PC-3 (cell line): ENCODE data around the gene LTN1. TPM values are rescaled to one million over a fixed set of nuclear protein-coding genes. Genes with fewer than 3 reads are reported as not detected.

ENCODE experiments used
- ATAC-seq: fragments of 200-7000 bp; cut with Tn5 transposase; 2 replicates; pipeline ENCODE4 v1.9.1; 2020; ENCODE audit warnings: mild to moderate bottlenecking, moderate library complexity
- BruUV-seq: library from RNA; stranded (reverse); fragments of 400-500 nt; replicated peaks from 2 replicates; lab custom pipeline; 2021; lab: Mats Ljungman, UMichigan
- CTCF ChIA-PET: fragments of 300-600 bp; sonication (Branson Sonifier 250); formaldehyde crosslinking; loops from one replicate; lab custom pipeline; 2022; ENCODE audit warnings: antibody characterized with exemption; lab: Charles Lee
- POLR2A ChIA-PET: fragments of 300-600 bp; sonication (Branson Sonifier 250); formaldehyde crosslinking; loops from one replicate; lab custom pipeline; 2022; ENCODE audit warnings: antibody characterized with exemption; ENCODE audit not compliant: unreplicated experiment; lab: Charles Lee
- DNase-seq: peaks from one replicate; pipeline ENCODE4 v3.0.0-alpha.2; 2015
- H2AFZ ChIP-seq: fragments of 300-600 bp; sonication (generic); 2 replicates; pipeline ENCODE4 v1.6.0; 2016; ENCODE audit warnings: antibody characterized with exemption, low read length
- H3F3A ChIP-seq: fragments of 300-600 bp; sonication (generic); one replicate; pipeline ENCODE4 v1.6.0; 2017; ENCODE audit warnings: antibody characterized with exemption, low read length, control low read depth, mild to moderate bottlenecking; ENCODE audit not compliant: unreplicated experiment
- H3K27ac ChIP-seq: fragments of 300-600 bp; sonication (generic); 2 replicates; pipeline ENCODE4 v1.5.1; 2016; ENCODE audit warnings: mild to moderate bottlenecking, low read length
- H3K27me3 ChIP-seq: fragments of 300-600 bp; sonication (generic); 2 replicates; pipeline ENCODE4 v1.6.1; 2016; ENCODE audit warnings: low read length, mixed read lengths
- H3K36me3 ChIP-seq: fragments of 300-600 bp; sonication (generic); 2 replicates; pipeline ENCODE4 v1.6.1; 2016; ENCODE audit warnings: low read depth, mixed run types, low read length, mixed read lengths
- H3K4me1 ChIP-seq: fragments of 300-600 bp; sonication (generic); 2 replicates; pipeline ENCODE4 v1.5.1; 2016; ENCODE audit warnings: low read length; ENCODE audit not compliant: insufficient read depth
- H3K4me2 ChIP-seq: fragments of 300-600 bp; sonication (generic); 2 replicates; pipeline ENCODE4 v1.6.0; 2016; ENCODE audit warnings: low read length
- H3K4me3 ChIP-seq: fragments of 300-600 bp; sonication (generic); 2 replicates; pipeline ENCODE4 v1.5.1; 2016; ENCODE audit warnings: mild to moderate bottlenecking, low read length, mixed read lengths
- H3K79me2 ChIP-seq: fragments of 300-600 bp; sonication (generic); 2 replicates; pipeline ENCODE4 v1.6.1; 2017; ENCODE audit warnings: low read length, mixed read lengths
- H3K9ac ChIP-seq: fragments of 300-600 bp; sonication (generic); 2 replicates; pipeline ENCODE4 v1.6.0; 2016; ENCODE audit warnings: mild to moderate bottlenecking, low read length
- H3K9me2 ChIP-seq: fragments of 300-600 bp; sonication (generic); replicated peaks from 2 replicates; pipeline ENCODE4 v1.6.1; 2016; ENCODE audit warnings: mixed run types, low read length, mixed read lengths
- H3K9me3 ChIP-seq: fragments of 300-600 bp; sonication (generic); 2 replicates; pipeline ENCODE4 v1.6.1; 2016; ENCODE audit warnings: low read length, mixed read lengths
- H4K20me1 ChIP-seq: fragments of 300-600 bp; sonication (generic); 2 replicates; pipeline ENCODE4 v1.6.1; 2016; ENCODE audit warnings: low read length, mixed read lengths
- EZH2 ChIP-seq: fragments of 300-600 bp; sonication (generic); IDR thresholded peaks from one replicate; pipeline ENCODE4 v1.6.1; 2017; ENCODE audit warnings: antibody characterized with exemption, mild to moderate bottlenecking, low read length; ENCODE audit not compliant: unreplicated experiment
- EZH2phosphoT487 ChIP-seq: fragments of 300-600 bp; sonication (generic); IDR thresholded peaks from 2 replicates; pipeline ENCODE4 v1.6.1; 2018; ENCODE audit warnings: mild to moderate bottlenecking, antibody characterized with exemption, low read length, borderline replicate concordance
- intact Hi-C: fragments of 100-400 bp; cut with micrococcal nuclease; formaldehyde crosslinking; loops from 2 replicates; pipeline ENCODE4 v1.9.0; 2023
- total RNA-seq: library from RNA; depleted of rRNA; stranded (reverse); fragments of >200 nt; gene quantifications from 2 replicates; pipeline ENCODE4 v1.2.3, GENCODE V29; 2014
- TF ChIP-seq, protein P1 (sequence below): fragments of 300-600 bp; sonication (generic); conservative IDR thresholded peaks from 2 replicates; pipeline ENCODE4 v1.5.1; 2017; ENCODE audit warnings: antibody characterized with exemption, low read depth, mild to moderate bottlenecking, low read length

LTN1 gene
- total RNA-seq, 1 experiment from 2014 or later = 21.0 TPM

DNA sequence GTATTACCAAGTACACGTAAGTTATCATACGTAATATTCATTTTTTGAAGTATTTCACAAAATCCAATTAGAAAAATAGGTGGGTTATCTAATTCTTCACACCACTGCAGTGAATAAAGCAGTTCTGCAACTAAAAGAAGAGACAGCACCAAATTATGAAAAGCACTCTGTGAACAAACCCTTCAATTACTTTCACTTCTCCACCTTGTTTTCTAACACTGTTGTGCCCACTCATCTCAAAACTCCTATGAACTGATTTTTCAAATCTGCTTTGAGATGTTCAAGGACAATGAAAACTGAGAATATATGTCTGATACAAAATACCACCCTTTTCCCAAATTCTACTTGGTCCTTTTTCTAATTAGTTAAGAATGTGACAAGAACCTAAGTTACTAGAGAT lies 39.4 kb downstream of the LTN1 start:
- Histone ChIP-seq H3K36me3 (peaks cover 34% of the 10 kb centered on the region), H3K9me2 (no peaks in the 10 kb centered on the region), H3F3A (no peaks in the 10 kb centered on the region), H2AFZ (no peak overlapping the region), H3K4me2 (no peak overlapping the region), H3K4me3 (no peak overlapping the region), H3K27me3 (no peaks in the 10 kb centered on the region), H3K9me3 (no peaks in the 10 kb centered on the region), H3K79me2 (no peaks in the 10 kb centered on the region), H4K20me1 (no peaks in the 10 kb centered on the region; the same call in 1 of the 2 replicates), H3K4me1 (peaks cover 16% of the 10 kb centered on the region), H3K27ac (no peak overlapping the region), H3K9ac (no peak overlapping the region)
- no peak for DNase-seq
- intact Hi-C loops = no loop called here
- CTCF ChIA-PET = no interaction called here
- BruUV-seq = no TSS peak
- TF ChIP-seq EZH2 (no peak), EZH2phosphoT487 (no peak)
- TF ChIP-seq, protein P1, sequence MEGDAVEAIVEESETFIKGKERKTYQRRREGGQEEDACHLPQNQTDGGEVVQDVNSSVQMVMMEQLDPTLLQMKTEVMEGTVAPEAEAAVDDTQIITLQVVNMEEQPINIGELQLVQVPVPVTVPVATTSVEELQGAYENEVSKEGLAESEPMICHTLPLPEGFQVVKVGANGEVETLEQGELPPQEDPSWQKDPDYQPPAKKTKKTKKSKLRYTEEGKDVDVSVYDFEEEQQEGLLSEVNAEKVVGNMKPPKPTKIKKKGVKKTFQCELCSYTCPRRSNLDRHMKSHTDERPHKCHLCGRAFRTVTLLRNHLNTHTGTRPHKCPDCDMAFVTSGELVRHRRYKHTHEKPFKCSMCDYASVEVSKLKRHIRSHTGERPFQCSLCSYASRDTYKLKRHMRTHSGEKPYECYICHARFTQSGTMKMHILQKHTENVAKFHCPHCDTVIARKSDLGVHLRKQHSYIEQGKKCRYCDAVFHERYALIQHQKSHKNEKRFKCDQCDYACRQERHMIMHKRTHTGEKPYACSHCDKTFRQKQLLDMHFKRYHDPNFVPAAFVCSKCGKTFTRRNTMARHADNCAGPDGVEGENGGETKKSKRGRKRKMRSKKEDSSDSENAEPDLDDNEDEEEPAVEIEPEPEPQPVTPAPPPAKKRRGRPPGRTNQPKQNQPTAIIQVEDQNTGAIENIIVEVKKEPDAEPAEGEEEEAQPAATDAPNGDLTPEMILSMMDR = no peak
- ATAC-seq = no peak
- POLR2A ChIA-PET = interaction anchor here (0.6 kb wide), 2 partner anchors 17 to 69 kb away, joined by 3 to 12 read pairs; no protein-coding TSS in a partner anchor

DNA sequence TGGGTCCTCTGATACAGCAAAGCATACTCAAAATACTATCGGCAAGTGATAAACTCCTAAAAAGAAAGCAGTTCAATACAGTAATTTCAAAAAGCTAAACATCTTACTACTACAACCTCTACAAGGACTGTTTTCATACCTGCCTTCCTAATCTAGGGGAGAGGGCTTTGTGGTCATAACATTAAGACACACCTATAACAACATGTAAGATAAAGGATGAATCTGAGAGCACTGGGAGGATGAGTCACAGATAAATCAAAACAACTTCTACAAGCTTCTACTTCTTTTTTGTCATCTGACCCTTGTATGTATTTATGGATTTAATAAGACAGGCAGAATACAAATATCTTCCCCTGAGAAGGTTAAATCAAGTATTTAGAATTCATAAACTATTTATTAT lies 40.0 kb downstream of the LTN1 start:
- ATAC-seq (peak; percentile 89), DNase-seq (peak; percentile 49)
- Histone ChIP-seq H3K9me2 (no peaks in the 10 kb centered on the region), H2AFZ (no peak overlapping the region), H3K27ac (no peak overlapping the region), H3K4me3 (no peak overlapping the region), H3K36me3 (peaks cover 28% of the 10 kb centered on the region), H3K27me3 (no peaks in the 10 kb centered on the region), H3K79me2 (no peaks in the 10 kb centered on the region), H3F3A (no peaks in the 10 kb centered on the region), H3K9ac (no peak overlapping the region), H3K4me2 (0 out of 2 replicates have a peak overlapping the region, but pooled peaks have one; percentile 20), H3K4me1 (peaks cover 16% of the 10 kb centered on the region), H4K20me1 (no peaks in the 10 kb centered on the region; the same call in 1 of the 2 replicates), H3K9me3 (no peaks in the 10 kb centered on the region)
- ChIA-PET CTCF (no interaction called here), POLR2A (interaction anchor here (0.6 kb wide), 3 partner anchors 18 to 416 kb away, joined by 3 to 4 read pairs (median 3); partner anchors contain the start of gene RWDD2B)
- TF ChIP-seq EZH2 (no peak), EZH2phosphoT487 (no peak)
- TF ChIP-seq, protein P1 = no peak
- BruUV-seq = no TSS peak
- intact Hi-C loops = no loop called here

DNA sequence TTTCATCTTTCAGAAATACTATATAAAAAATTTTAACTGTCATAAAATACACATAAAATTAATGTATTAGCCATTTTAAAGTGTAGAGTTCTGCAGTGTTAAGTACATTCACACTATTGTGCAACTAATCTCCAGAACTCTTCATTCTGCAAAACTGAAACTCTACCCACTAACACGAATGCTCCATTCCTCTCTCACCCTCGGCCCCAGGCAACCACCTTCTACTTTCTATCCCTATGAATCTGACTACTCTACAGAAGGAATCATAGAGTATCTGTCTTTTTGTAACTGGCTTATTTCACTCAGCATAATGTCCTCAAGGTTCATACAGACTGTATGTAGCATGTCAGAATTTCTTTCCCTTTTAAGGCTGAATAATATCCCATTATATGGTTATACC lies 43.4 kb downstream of the LTN1 start:
- intact Hi-C loops = loop anchor here (10.0 kb wide), 2 partner anchors 315 to 895 kb away; no protein-coding TSS in a partner anchor
- Histone ChIP-seq H3K36me3 (peaks cover 29% of the 10 kb centered on the region), H3F3A (no peaks in the 10 kb centered on the region), H3K27ac (no peak overlapping the region), H3K4me1 (peaks cover 16% of the 10 kb centered on the region), H3K9me2 (no peaks in the 10 kb centered on the region), H2AFZ (no peak overlapping the region), H3K4me3 (no peak overlapping the region), H3K9me3 (no peaks in the 10 kb centered on the region), H3K79me2 (no peaks in the 10 kb centered on the region), H3K4me2 (no peak overlapping the region), H3K27me3 (no peaks in the 10 kb centered on the region), H4K20me1 (no peaks in the 10 kb centered on the region; the same call in 1 of the 2 replicates), H3K9ac (no peak overlapping the region)
- no TSS peak for BruUV-seq
- TF ChIP-seq EZH2phosphoT487 (no peak), EZH2 (no peak)
- TF ChIP-seq, protein P1 = no peak
- ChIA-PET CTCF (no interaction called here), POLR2A (no interaction called here)
- ATAC-seq = no peak
- no peak for DNase-seq
